Astrocyte (in vitro differentiated cells and primary cell): ENCODE results near the gene ANXA1. TPM values are rescaled to one million over a fixed set of nuclear protein-coding genes. Genes with fewer than 3 reads are reported as not detected.

Experiments used
- DNase-seq: peaks from one replicate; pipeline ENCODE4 v3.0.0-alpha.2; 2010; ENCODE audit warnings: low read depth
- FAIRE-seq: peaks from 2 replicates; lab custom pipeline; 2011; peaks lifted over from hg19 to GRCh38; lab: Jason Lieb, UNC
- H2AFZ ChIP-seq: 2 replicates; pipeline ENCODE4 v1.6.0; 2012; ENCODE audit warnings: low read depth, low read length, inconsistent platforms
- H3K27ac ChIP-seq: 2 replicates; pipeline ENCODE4 v1.5.1; 2011; ENCODE audit warnings: low read depth, low read length, inconsistent platforms
- H3K27me3 ChIP-seq: 2 replicates; pipeline ENCODE4 v1.6.0; 2011; ENCODE audit warnings: low read length, inconsistent platforms; ENCODE audit not compliant: insufficient read depth
- H3K36me3 ChIP-seq: 2 replicates; pipeline ENCODE4 v1.5.1; 2011; ENCODE audit warnings: low read length, inconsistent platforms; ENCODE audit not compliant: insufficient read depth
- H3K4me1 ChIP-seq: 2 replicates; pipeline ENCODE4 v1.5.1; 2011; ENCODE audit warnings: low read length, inconsistent platforms; ENCODE audit not compliant: insufficient read depth
- H3K4me2 ChIP-seq: 2 replicates; pipeline ENCODE4 v1.6.0; 2012; ENCODE audit warnings: low read length, inconsistent platforms
- H3K4me3 ChIP-seq: 2 replicates; pipeline ENCODE4 v1.5.1; 2011; ENCODE audit warnings: low read depth, mild to moderate bottlenecking, low read length, inconsistent platforms; ENCODE audit not compliant: insufficient read depth
- H3K79me2 ChIP-seq: 2 replicates; pipeline ENCODE4 v1.6.0; 2012; ENCODE audit warnings: mild to moderate bottlenecking, low read length, inconsistent platforms; ENCODE audit not compliant: insufficient read depth
- H3K9ac ChIP-seq: 2 replicates; pipeline ENCODE4 v1.6.0; 2012; ENCODE audit warnings: mild to moderate bottlenecking, low read length, inconsistent platforms
- H3K9me3 ChIP-seq: 2 replicates; pipeline ENCODE4 v1.5.1; 2012; ENCODE audit warnings: low read depth, mild to moderate bottlenecking, low read length, inconsistent platforms; ENCODE audit not compliant: insufficient read depth
- H4K20me1 ChIP-seq: 2 replicates; pipeline ENCODE4 v1.6.0; 2012; ENCODE audit warnings: low read length, inconsistent platforms; ENCODE audit not compliant: insufficient read depth
- H3K27ac Mint-ChIP-seq: one replicate; pipeline ENCODE4 v1.8.0; 2021; ENCODE audit warnings: mild to moderate bottlenecking, mixed read lengths; ENCODE audit not compliant: unreplicated experiment
- H3K27me3 Mint-ChIP-seq: one replicate; pipeline ENCODE4 v1.8.0; 2021; ENCODE audit warnings: low read depth, mixed read lengths; ENCODE audit not compliant: unreplicated experiment
- H3K36me3 Mint-ChIP-seq: one replicate; pipeline ENCODE4 v1.8.0; 2021; ENCODE audit warnings: low read depth, mixed read lengths; ENCODE audit not compliant: unreplicated experiment
- H3K4me1 Mint-ChIP-seq: one replicate; pipeline ENCODE4 v1.8.0; 2021; ENCODE audit warnings: low read depth, mixed read lengths; ENCODE audit not compliant: unreplicated experiment
- H3K4me3 Mint-ChIP-seq: one replicate; pipeline ENCODE4 v1.8.0; 2021; ENCODE audit warnings: mild to moderate bottlenecking, moderate library complexity, mixed read lengths; ENCODE audit not compliant: unreplicated experiment
- H3K9me3 Mint-ChIP-seq: one replicate; pipeline ENCODE4 v1.8.0; 2021; ENCODE audit warnings: mild to moderate bottlenecking, mixed read lengths; ENCODE audit not compliant: unreplicated experiment
- EZH2 ChIP-seq: IDR thresholded peaks from 2 replicates; pipeline ENCODE4 v1.6.1; 2012; ENCODE audit warnings: mild to moderate bottlenecking, low read length, inconsistent platforms; ENCODE audit not compliant: insufficient read depth
- total RNA-seq: library from RNA; stranded (reverse); gene quantifications from 2 replicates; pipeline ENCODE4 v1.2.1, GENCODE V29; 2021
- TF ChIP-seq, protein P1 (sequence below): IDR thresholded peaks from 2 replicates; pipeline ENCODE4 v1.5.1; 2011; ENCODE audit warnings: low read depth, mild to moderate bottlenecking, inconsistent platforms, low read length, moderate library complexity; ENCODE audit not compliant: insufficient read depth

The ANXA1 gene
- total RNA-seq, 1 donor from 2014 or later: 637 TPM

DNA sequence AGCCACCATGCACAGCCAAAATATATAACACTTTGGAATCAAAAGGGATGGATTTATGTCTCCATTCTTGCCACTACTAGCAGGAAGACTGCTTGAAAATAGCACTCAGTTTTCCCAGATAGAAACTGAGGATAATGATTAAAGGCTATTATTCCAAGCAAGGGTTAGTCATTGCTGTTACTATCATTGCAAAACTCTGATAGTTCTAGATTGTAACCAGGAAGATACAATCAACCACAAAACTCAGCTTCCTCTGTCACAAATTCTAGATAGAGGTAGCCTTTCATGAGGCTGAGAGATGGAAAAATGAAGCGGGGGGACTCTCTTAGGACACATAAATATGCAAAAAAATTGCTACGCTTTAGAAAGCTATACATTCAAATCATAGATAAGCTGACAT, 3.1 kb downstream of the ANXA1 start:
- TF ChIP-seq EZH2: no peak
- TF ChIP-seq, protein P1, sequence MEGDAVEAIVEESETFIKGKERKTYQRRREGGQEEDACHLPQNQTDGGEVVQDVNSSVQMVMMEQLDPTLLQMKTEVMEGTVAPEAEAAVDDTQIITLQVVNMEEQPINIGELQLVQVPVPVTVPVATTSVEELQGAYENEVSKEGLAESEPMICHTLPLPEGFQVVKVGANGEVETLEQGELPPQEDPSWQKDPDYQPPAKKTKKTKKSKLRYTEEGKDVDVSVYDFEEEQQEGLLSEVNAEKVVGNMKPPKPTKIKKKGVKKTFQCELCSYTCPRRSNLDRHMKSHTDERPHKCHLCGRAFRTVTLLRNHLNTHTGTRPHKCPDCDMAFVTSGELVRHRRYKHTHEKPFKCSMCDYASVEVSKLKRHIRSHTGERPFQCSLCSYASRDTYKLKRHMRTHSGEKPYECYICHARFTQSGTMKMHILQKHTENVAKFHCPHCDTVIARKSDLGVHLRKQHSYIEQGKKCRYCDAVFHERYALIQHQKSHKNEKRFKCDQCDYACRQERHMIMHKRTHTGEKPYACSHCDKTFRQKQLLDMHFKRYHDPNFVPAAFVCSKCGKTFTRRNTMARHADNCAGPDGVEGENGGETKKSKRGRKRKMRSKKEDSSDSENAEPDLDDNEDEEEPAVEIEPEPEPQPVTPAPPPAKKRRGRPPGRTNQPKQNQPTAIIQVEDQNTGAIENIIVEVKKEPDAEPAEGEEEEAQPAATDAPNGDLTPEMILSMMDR: no peak
- Histone ChIP-seq H3K9ac (peak overlapping the region; percentile 95), H3K27me3 (no peaks in the 10 kb centered on the region), H3K4me1 (peaks cover 34% of the 10 kb centered on the region), H3K36me3 (peaks cover 35% of the 10 kb centered on the region), H3K79me2 (peaks cover 86% of the 10 kb centered on the region), H2AFZ (no peak overlapping the region), H3K4me3 (peak overlapping the region; percentile 95), H3K4me2 (peak overlapping the region; percentile 83), H3K27ac (no peak overlapping the region), H4K20me1 (peaks cover 52% of the 10 kb centered on the region), H3K9me3 (no peaks in the 10 kb centered on the region)
- DNase-seq (no peak), FAIRE-seq (no peak)
- Mint-ChIP-seq H3K36me3 (peaks cover 7% of the 10 kb centered on the region), H3K27me3 (no peaks in the 10 kb centered on the region), H3K4me3 (peak overlapping the region; percentile 96), H3K9me3 (no peaks in the 10 kb centered on the region), H3K27ac (peak overlapping the region; percentile 90), H3K4me1 (peaks cover 40% of the 10 kb centered on the region)

DNA sequence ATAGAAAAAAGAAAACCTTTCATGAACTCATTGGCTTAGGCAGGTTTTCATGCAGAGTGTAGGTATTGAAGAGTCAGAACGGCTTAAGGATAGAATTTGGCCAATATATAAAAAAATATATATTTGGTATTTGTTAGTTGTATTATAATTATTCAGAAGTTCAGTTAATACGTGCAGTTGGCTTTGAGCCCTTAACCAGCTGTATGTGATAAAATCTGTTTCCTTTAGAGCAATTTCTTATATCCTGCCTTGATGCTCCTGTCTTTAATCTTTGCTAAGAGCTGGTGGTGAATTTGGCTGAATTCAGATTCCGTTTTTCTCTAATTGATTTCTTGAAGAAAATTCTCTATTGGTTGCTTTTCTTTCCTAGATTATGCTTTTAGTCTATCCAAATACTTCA, 3.7 kb downstream of the ANXA1 start:
- H3K36me3 Mint-ChIP-seq: peaks cover 7% of the 10 kb centered on the region
- peak overlapping the region; percentile 95 for H3K4me3 ChIP-seq
- no peaks in the 10 kb centered on the region for H3K9me3 ChIP-seq
- H3K4me1 ChIP-seq: peaks cover 28% of the 10 kb centered on the region
- no peak for TF ChIP-seq EZH2
- TF ChIP-seq, protein P1: no peak
- H3K4me3 Mint-ChIP-seq: peak overlapping the region; percentile 96
- H3K4me2 ChIP-seq: peak overlapping the region; percentile 83
- H3K27ac Mint-ChIP-seq: no peak overlapping the region
- H3K79me2 ChIP-seq: peaks cover 93% of the 10 kb centered on the region
- H3K27me3 Mint-ChIP-seq: no peaks in the 10 kb centered on the region
- H3K27me3 ChIP-seq: no peaks in the 10 kb centered on the region
- peaks cover 41% of the 10 kb centered on the region for H3K36me3 ChIP-seq
- no peak overlapping the region for H2AFZ ChIP-seq
- FAIRE-seq: no peak
- no peak overlapping the region for H3K27ac ChIP-seq
- no peak for DNase-seq
- peaks cover 56% of the 10 kb centered on the region for H4K20me1 ChIP-seq
- H3K9ac ChIP-seq: no peak overlapping the region
- peaks cover 35% of the 10 kb centered on the region for H3K4me1 Mint-ChIP-seq
- H3K9me3 Mint-ChIP-seq: no peaks in the 10 kb centered on the region
